Kidney glomerular epithelial cell (primary cell): ENCODE measurements around the gene BTG2.
A peak's percentile ranks its signal among the peaks of the same experiment; 100 is the strongest.

Source experiments
- DNase-seq: peaks from one replicate; lab custom pipeline; 2025; lab: John Stamatoyannopoulos, UW

The BTG2 gene

DNA sequence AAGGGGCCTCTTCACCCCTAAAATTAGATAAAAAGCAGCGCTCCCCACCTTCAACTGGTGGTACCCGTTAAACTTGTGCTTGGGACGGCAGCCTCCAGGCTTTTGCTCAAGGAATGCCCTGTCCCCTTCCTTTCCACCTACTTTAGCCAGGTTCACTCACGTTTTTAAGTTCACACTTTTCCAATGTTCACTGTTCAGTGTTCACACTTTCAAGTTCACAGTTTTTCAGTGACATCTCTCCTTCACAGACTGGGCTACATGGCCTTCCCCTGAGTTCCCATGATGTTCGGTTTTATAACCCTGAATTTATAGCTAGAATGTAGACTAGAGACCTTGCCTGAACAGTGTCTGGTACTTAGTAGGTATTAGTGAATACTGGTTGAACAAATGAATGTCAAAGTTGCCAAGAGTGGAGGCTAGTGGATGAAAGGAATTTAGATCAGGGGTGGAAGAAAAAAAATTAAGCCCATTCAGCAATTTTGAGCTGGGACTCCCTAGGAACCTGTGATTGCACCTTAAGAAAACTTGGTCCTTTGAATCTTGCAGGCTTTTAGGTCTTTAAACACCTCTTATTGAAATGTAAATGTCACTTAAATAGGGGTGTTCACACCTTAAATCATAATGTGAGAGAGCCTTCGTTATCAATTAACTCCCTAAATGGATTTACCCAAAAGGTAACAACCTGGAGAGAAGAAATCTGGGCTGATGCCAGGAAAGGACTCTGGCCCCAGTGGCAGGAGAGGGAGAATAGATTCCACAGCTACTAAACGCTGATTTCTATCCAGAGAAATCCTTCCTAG lies 12.3 kb downstream of the BTG2 start:
- no peak for DNase-seq

DNA sequence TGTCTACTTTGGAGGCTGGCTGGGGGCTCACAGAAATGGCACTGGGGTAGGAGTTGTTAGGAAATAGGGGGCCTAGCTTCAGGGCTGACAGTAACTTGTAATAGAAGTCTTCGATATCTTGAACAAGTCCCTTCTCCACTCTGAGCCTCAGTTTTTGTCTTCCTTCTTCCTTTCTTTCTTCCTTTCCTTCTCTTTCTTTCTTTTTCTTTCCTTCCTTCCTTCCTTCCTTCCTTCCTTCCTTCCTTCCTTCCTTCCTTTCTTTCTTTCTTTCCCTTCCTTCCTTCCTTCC lies 12.9 kb downstream of the BTG2 start:
- no peak for DNase-seq

DNA sequence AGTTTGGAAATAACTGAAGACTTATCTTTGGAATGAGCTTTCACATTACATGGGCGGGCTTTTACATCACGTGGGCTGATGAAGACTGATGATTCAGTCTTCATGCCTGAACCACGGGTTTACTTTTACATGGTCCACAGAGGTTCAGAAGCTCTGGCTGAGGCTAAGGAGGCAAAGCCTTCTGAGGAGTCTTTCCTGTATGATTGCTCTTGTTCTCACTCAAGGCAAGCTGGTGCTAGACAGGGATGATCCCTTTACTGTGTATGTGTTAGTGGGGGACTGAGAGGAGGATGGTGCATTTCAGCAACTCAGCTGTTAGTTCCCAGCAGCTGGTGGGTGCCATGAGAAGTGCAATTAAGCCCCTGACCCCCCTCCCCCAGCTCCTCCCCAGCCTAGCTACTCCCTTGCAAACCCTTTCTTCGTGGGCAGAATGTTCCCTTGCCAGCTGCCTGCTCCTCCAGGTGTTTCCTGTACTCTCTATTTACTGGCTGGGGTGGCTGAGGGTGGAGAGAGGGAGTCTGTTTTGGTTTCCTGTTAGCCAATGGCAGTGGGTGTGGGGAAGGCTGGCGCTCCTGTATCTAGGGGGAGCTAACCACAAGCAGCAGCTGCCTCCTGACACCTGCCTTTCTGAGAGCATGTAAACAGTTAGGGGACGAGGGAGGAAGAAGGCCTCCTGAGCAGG lies 15.4 kb downstream of the BTG2 start:
- no peak for DNase-seq

DNA sequence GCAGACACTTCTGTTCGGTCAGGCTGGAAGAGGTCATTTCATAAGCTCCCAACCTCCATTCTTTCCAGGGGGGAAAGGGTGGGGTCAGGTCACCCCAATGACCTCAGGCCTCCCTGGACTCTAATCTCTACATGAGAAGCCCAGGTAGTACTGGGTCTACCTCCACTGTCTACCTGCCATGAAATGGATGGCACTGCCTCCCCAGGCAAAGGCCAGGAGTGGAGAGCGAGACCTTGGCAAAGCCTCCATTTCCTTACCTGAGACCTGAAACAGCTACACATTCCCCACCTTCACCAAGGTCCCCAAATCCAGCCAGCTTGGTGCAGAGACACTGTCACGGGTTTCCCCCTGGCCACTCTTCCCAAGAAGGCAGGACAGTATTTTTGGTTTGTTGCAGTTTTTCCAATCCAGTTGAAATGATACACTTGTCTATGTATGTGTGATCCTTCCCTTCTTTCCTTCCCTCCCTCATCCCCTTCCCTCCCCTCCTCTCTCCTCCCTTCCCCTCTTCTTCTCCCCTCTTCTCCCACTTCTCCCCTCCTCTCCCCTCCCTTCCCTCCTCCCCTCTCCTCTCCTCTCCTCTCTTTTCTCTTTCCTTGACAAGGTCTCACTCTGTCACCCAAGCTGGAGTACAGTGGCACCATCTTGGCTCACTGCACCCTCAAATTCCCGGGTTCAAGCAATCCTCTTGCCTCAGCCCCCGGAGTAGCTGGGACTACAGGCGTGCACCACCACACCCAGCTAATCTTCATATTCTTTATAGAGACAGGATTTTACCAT lies 16.1 kb downstream of the BTG2 start:
- DNase-seq, result no peak

DNA sequence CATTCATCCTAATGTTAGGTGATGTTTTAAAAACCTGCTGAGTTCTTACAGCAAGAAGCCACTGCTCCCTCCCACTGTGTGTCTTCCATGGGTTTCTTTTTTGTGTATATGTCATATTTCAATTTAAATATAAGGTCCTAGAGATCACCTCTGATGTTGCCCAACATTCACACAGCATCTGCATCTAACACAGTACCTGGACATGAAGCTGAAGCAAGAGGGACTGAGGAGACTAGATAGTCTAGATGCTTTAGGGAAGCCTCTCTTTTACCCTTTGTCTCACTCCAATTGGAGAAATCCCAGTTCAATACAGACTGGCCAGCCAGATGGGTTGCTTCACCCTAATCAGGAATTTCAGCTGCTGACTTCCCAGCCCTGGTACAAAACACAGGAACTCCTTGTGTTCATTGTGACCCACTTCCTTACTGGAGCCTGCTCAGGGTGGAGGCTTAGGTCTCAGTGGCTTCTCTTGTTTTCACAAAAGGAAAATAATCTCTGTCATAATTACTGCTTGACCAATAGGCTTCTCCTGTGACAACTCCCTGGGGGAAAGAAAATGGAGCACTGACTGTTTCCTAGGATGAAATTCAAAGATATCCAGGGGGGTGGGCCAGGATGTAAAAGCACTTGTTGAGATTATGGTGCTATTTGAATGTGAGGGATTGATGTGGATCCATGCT lies 17.3 kb downstream of the BTG2 start:
- no peak for DNase-seq

DNA sequence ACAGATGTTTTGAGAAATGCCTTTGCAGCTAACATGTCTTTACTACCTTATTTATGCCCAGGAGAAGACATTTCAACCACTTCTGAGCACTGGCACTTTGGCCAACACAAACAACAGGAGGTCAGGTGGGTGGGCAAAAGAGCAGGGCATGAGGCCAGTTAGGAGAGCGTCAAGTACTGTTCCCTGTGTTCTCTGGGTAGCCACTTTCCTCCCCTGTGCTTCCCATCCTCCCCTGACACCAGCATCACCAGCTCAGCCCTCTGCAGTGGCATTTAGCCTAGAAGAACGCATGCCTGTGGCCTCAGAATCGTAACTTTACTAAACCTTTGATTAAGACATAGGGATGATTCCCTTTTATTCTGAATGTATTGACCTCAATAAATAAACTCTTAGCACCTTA lies 18.3 kb downstream of the BTG2 start:
- DNase-seq, result no peak

DNA sequence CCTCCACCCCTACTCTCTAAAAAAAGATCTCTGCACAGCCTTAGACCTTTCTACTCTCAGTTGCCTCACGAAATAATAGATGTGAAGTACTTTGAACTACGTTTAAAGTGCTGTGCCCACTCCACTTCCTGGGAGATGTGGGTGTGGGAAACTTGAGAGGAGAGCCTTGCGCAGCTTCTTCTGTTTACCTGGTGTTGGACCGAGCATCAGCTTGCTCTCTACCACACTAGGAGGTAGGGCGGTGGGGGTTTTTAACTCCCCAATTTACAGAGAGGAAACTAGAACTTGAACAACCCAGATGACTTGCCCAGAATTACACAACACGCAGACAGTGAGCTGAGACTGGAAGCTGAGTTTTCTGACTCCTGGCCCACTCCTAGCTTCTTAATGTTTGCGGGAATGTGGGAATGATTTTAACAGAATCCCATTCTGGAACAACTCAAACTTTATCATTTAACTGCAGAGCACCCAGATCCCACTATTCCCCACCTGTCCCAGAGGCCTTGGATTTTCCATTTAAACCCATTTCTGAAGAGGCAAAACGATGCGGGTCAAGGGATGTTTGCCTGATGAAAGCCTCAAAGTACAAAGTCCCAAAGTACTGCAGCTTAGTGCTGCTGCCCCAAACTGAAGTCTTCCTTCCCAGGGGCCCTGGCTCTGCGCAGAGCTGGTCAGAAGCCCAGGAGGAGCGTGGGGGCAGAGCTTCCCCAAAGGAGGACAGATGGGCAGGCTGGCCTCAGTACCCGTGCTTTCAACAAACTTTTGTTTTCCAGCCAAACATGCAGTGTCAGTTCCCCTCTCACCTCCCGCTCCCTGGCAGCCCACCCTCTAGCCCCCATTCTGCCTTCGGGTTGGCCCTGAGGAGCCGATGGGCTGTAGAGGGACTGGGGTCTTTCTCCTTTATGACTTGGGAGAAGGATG lies 19.0 kb downstream of the BTG2 start:
- DNase-seq, result no peak

DNA sequence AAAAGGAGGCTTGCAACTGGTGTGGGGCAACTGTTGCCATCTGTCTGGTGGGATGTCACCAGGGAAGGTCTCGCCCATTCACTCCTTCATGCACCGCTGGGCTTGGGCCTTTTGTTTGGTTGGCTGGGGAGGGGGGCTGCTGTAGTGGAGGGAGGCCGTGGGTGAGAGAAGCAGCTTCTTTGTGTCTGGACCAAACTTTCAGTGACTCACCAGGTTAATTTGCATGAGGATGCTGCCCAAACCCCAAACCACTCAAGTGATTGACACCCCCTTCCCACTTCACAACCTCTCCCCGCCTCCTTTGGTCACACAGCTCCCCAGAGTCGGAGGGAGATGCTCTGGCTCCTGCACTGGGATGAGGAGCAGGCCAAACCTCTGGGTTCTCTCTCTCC lies 19.7 kb downstream of the BTG2 start:
- DNase-seq, result no peak

DNA sequence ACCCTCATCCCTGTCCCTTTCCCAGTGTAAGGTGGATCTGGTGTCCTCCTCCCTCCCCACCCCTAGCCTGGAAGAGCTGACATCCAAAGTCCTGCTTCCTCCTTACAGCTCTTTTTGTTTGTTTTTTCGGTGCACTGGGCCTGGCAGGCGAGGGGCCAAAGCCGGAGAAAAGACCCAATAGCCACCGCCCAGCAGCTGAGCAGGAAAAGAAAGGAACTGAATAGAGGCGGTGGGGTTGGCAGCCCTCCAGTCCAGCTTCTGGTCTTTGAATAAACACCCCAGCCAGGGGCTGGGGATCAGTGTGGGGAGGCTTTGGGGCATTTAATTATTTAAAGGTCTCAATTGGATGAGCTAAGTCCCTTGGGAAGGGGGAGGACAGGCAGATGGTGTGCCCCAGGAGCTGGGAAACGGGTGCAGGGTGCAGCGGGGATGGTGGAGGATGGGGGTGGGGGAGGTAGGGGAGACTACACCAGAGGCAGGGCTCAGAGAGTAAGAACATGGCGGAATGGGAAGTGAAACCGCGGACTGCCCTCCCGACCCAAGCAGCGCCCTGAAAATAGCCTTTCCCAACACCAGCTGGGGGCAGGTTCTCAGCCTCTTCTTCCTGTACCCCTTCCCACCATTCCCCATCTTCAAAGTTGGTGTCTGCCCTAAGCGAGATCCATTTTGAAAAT lies 20.2 kb downstream of the BTG2 start:
- DNase-seq, result no peak

DNA sequence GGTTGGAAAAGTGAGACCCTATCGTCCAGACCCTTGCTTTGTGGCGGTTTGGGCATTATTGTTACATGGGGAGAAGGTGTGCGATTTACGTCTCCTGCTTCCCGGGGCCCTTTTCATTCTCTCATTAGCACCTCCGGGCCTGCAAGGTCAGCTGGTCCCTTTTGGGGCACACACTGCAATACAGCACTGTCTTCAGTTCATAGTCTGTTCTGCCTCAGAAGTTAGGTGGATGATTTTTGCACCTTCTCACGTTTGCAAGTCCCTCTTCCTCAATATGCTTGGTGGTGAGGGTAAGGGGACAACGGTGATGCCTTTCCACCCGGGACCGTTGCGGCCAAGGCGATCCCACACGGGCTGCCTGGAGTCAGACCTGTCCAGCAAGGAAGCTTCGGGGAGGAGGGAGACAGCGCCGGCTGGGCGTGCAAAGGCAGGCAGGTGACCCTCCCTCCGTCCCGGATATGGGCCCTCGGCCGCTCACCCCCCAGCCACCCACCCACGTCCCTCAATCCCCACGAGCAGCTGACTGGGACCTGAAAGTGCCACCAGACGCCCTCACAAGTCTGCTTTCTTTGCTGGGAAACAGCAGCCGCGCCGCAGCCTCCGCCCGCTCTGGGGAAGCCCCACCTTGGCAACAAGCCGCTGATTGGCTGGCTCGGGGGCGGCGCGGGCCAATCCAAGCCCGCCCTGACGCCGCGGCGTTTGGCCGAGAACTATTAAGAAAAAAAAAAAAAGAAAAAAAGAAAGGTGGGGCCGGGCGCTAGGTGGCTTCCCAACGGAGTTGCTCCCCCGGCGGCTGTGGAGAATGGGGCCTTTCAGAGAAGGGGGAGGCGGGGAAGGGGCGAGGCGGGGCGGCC lies 21.7 kb downstream of the BTG2 start:
- DNase-seq, result peak; percentile 62

DNA sequence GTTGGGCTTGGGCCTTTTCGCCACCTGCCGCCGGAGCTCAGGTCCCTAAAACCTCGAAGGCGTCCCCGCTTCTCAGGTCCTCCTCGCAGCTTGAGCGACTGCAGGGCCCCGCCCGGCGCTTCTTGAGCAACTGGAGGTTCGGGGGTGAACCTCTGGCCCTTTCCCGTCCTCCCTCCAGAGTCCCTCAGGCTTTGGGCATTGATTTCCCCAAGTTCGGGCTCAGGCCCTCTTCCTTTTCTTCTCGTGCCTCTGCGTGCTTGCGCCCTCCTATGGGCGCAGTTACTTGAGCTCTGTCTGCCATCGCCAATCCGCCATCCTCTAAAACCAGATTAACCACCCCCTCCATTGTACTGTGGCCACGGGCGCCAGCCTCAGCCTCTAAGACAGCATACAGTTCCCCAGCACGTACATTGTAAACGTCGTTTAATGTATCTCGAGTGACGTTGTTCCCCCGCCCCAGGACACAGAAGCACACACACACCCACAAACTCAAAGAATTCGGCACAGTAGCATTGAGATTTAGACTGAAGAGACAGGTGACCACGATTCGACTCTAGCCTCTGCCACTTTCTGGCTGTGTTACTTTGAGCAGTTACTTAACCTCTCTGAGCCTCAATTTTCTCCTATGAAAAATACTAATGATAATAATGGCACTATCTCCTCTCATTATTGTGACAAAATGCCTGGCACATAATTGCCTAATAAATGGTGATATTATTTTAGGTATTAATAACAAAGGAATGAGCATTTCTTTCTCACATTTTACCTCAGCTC lies 22.6 kb downstream of the BTG2 start:
- no peak for DNase-seq

DNA sequence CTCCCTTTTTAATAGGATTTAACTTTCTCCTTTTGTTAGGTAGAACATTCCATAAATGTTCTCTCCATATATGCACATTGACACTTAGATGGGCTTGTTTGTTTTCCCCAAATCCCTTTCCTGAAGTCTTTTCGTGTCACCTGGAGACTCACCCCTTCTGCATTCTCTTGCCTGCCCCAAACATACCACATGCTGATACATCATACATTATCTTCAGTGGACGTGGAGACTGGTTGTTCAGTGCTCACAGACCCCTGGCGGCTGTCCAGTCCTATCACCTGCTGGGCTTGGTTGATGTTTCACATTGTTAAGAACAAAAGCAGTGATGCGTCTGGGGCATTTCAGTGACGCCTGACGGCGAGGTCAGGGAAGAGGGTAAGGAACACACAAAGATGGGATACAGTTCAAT lies 23.4 kb downstream of the BTG2 start:
- DNase-seq, result no peak

DNA sequence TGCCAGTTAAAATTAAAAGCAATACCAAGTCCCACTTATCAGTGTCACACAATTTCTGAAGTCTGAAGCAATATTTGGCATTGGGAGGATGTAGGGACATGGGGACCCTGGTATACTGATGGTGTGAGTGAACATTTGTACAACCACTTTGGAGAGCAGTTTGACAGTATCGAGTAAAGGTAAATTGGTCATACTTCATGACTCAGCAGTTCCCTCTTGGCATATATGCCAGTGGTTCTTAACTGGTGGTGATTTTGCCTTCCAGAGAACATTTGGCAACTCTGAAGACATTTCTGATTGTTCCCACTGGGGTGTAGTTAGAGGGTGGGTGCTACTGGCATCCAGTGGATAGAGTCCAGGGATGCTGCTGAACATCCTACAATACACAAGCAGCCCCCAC lies 25.9 kb downstream of the BTG2 start:
- no peak for DNase-seq

DNA sequence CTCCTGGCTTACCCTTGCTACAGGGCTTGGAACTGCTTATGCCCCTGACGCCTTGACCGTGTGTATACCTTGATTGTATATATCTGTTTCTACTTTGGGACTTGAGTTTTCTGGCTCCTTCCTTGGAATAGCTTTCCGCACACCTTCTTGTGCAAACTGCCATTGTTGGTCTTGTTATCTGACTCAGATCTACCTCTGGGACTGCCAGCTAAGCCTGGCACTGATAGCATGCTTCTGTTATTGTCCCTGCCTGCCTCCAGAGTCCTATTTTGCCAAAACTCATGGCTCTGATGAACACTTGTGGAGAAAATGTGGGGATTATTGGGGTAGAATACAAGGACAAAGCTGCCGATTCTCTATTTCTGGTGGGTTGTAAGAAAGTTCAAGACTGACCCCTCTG lies 30.2 kb downstream of the BTG2 start:
- DNase-seq, result no peak

DNA sequence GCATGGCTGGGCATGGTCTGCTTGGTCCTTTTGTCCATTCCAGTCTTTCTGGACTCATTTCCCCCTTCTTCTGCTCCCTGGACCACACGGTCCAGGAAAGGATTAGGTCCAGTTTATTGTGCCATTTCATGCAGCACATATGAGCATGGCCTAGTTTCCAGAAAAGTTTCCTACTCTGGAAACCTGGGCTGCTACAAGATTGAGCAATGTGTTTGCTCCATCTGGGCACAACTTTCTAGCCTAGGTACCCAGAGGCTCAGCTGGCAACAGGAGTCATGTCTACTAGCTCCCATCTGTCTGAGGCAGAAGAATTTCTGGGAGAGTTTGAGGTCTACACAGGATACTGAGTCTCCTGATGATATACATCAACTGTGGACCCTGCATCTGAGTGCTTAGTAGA lies 30.8 kb downstream of the BTG2 start:
- no peak for DNase-seq

DNA sequence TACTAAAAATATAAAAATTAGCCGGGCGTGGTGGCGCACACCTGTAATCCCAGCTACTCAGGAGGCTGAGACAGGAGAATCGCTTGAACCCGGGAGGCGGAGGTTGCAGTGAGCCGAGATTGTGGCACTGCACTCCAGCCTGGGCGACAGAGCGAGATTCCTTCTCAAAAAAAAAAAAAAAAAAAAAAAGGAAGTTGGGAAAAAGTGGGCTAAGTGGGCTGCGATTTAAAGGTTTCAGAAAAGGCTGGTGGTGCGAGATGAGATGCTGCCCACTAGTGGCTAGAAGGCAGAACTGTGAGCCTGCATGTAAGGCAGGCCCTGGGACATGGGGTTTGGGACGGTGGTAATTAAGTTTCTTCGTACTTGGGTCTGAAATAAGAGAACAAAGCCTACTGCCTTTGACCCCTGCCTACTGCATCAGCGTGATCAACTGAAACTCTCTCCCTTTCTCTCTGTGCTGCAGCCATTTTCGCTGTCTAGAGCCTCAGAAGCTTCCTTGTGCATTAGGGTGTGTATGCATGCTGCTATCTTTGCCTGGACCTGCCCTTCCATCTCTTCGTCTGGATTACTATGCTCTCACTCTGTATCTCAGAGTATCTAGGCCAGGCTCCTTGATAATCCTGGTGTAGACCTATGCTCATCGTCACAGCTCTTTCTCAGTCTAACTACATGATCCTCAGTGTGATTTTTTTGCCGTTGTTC lies 33.2 kb downstream of the BTG2 start:
- DNase-seq, result peak; percentile 48

DNA sequence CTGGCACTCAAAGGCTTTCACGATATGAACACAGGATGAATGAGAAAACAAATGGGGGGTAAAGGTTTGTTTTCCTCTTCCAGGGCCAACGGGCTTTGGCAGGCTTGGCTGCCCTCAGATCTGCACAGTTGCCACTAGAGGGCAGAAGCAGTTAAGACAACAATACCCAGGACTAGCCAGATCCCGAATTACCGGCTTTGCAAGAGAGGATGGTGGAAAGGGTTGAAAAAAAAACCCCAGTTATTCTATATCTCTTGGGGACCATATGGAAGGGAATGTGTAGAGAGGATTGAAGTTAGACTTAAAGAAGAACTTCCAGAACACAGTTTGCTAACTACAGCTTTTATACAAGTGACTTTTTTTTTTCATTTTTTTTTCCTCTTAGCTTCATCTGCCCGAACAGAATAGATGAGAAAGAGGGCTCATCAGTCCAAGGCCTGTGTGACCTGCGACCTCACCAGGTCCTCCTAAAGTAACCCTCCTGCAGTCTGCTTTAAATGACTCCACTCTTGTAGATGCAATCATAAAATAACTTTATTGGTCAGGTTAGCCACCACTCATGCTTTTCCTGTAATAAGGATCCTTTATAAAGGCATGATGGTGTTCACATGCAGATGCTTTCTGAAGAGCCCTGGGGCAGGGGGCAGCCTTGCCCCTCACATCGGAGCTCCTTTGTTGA lies 34.9 kb downstream of the BTG2 start:
- peak; percentile 28 for DNase-seq
